AG10803 (cell line): Measurements from ENCODE around the gene ERO1A.

Source experiments
- DNase-seq: peaks from one replicate; pipeline ENCODE4 v3.0.0; 2010; ENCODE audit warnings: low read depth
- H3K4me3 ChIP-seq: 2 replicates; pipeline ENCODE4 v1.5.1; 2011; ENCODE audit warnings: mild to moderate bottlenecking, low read length, control low read depth
- CTCF ChIP-seq: conservative IDR thresholded peaks from 2 replicates; pipeline ENCODE4 v1.5.1; 2011; ENCODE audit warnings: mild to moderate bottlenecking, low read length, control low read depth, inconsistent platforms

Gene ERO1A

GRCh38 chr14:52650774-52651173, 44.6 kb downstream of the ERO1A start:
- H3K4me3 ChIP-seq, result no peak overlapping the region
- DNase-seq, result peak; percentile 2
- TF ChIP-seq CTCF, result 0 out of 2 replicates have a peak, but pooled peaks have one; percentile 14

GRCh38 chr14:52649511-52649910, 45.8 kb downstream of the ERO1A start:
- TF ChIP-seq CTCF, result no peak

GRCh38 chr14:52641745-52642144, 53.6 kb downstream of the ERO1A start:
- no peak for TF ChIP-seq CTCF
- no peak for DNase-seq
- no peak overlapping the region for H3K4me3 ChIP-seq

More at GRCh38 chr14:52649511-52649910, 45.8 kb downstream of the ERO1A start:
- no peak for DNase-seq
- H3K4me3 ChIP-seq, result no peak overlapping the region

GRCh38 chr14:52640137-52640536, 55.2 kb downstream of the ERO1A start:
- DNase-seq, result no peak
- no peak for TF ChIP-seq CTCF
- H3K4me3 ChIP-seq, result no peak overlapping the region

GRCh38 chr14:52619687-52620086, 75.7 kb downstream of the ERO1A start:
- H3K4me3 ChIP-seq, result no peak overlapping the region
- no peak for TF ChIP-seq CTCF
- no peak for DNase-seq

- DNase-seq, result no peak
- no peak overlapping the region for H3K4me3 ChIP-seq
- no peak for TF ChIP-seq CTCF
Observed at GRCh38 chr14:52618602-52619001, 76.8 kb downstream of the ERO1A start.

GRCh38 chr14:52610187-52610586, 85.2 kb downstream of the ERO1A start:
- H3K4me3 ChIP-seq, result no peak overlapping the region
- no peak for TF ChIP-seq CTCF
- DNase-seq, result no peak
